IMR-90 (cell line): ENCODE measurements around the gene MICAL2. TPM values are rescaled to one million over a fixed set of nuclear protein-coding genes. Genes with fewer than 3 reads are reported as not detected.

Source experiments
- ATAC-seq: fragments of 200-7000 bp; cut with Tn5 transposase; 2 replicates; pipeline ENCODE4 v1.9.1; 2020; ENCODE audit warnings: low read depth, mild to moderate bottlenecking, moderate library complexity
- BruUV-seq: library from RNA; stranded (reverse); fragments of 400-500 nt; replicated peaks from 2 replicates; lab custom pipeline; 2021; lab: Mats Ljungman, UMichigan
- CTCF ChIA-PET: fragments of 300-600 bp; formaldehyde crosslinking; extraction: SDS; loops from one replicate; lab custom pipeline; 2021; ENCODE audit warnings: antibody characterized with exemption; lab: Yijun Ruan, JAX
- POLR2A ChIA-PET: fragments of 300-600 bp; sonication (Branson Sonifier 250); formaldehyde crosslinking; loops from one replicate; lab custom pipeline; 2022; ENCODE audit warnings: antibody characterized with exemption; ENCODE audit not compliant: unreplicated experiment; lab: Charles Lee
- DNase-seq: peaks from one replicate; pipeline ENCODE4 v3.0.0; 2013
- H2AFZ ChIP-seq: replicated peaks from 2 replicates; pipeline ENCODE3; 2013; ENCODE audit warnings: low read length, mild to moderate bottlenecking; ENCODE audit not compliant: poor library complexity
- H2AK5ac ChIP-seq: 2 replicates; pipeline ENCODE4 v1.6.1; 2013; ENCODE audit warnings: low read depth, low read length, inconsistent platforms
- H2AK9ac ChIP-seq: replicated peaks from 2 replicates; pipeline ENCODE3; 2013; ENCODE audit warnings: mild to moderate bottlenecking, low read depth, low read length, moderate library complexity; ENCODE audit not compliant: poor library complexity
- H2BK120ac ChIP-seq: 2 replicates; pipeline ENCODE4 v1.6.1; 2013; ENCODE audit warnings: low read depth, low read length, inconsistent platforms
- H2BK15ac ChIP-seq: 3 replicates; pipeline ENCODE4 v1.6.1; 2013; ENCODE audit warnings: low read depth, low read length, inconsistent platforms
- H2BK20ac ChIP-seq: 2 replicates; pipeline ENCODE4 v1.6.1; 2013; ENCODE audit warnings: low read depth, mild to moderate bottlenecking, inconsistent platforms, low read length, moderate library complexity
- H2BK5ac ChIP-seq: 2 replicates; pipeline ENCODE4 v1.6.1; 2013; ENCODE audit warnings: mild to moderate bottlenecking, low read depth, low read length, inconsistent platforms; ENCODE audit not compliant: poor library complexity, severe bottlenecking
- H3K14ac ChIP-seq: replicated peaks from 2 replicates; pipeline ENCODE4 v1.6.1; 2013; ENCODE audit warnings: low read depth, low read length, inconsistent platforms
- H3K18ac ChIP-seq: 2 replicates; pipeline ENCODE4 v1.6.1; 2013; ENCODE audit warnings: low read depth, low read length, control low read depth
- H3K23ac ChIP-seq: 2 replicates; pipeline ENCODE4 v1.6.1; 2013; ENCODE audit warnings: low read depth, low read length, inconsistent platforms
- H3K27ac ChIP-seq: 2 replicates; pipeline ENCODE4 v1.5.1; 2013; ENCODE audit warnings: mild to moderate bottlenecking, control low read depth, low read length; ENCODE audit not compliant: insufficient read depth
- H3K27me3 ChIP-seq: 2 replicates; pipeline ENCODE4 v1.6.1; 2013; ENCODE audit warnings: low read length; ENCODE audit not compliant: control insufficient read depth, insufficient read depth
- H3K36me3 ChIP-seq: 2 replicates; pipeline ENCODE4 v1.6.1; 2013; ENCODE audit warnings: low read length, mixed read lengths; ENCODE audit not compliant: control insufficient read depth, insufficient read depth
- H3K4ac ChIP-seq: 2 replicates; pipeline ENCODE4 v1.6.1; 2013; ENCODE audit warnings: low read depth, low read length, inconsistent platforms
- H3K4me1 ChIP-seq: 2 replicates; pipeline ENCODE4 v1.6.1; 2013; ENCODE audit warnings: low read length, mixed read lengths; ENCODE audit not compliant: control insufficient read depth, insufficient read depth
- H3K4me2 ChIP-seq: 2 replicates; pipeline ENCODE4 v1.6.1; 2013; ENCODE audit warnings: low read depth, mild to moderate bottlenecking, control low read depth, low read length, moderate library complexity
- H3K4me3 ChIP-seq: 2 replicates; pipeline ENCODE4 v1.5.1; 2013; ENCODE audit warnings: low read depth, mild to moderate bottlenecking, control low read depth, low read length, moderate library complexity; ENCODE audit not compliant: insufficient read depth
- H3K56ac ChIP-seq: 2 replicates; pipeline ENCODE4 v1.6.1; 2013; ENCODE audit warnings: low read length, inconsistent platforms; ENCODE audit not compliant: insufficient read depth; ENCODE audit errors: extremely low read depth
- H3K79me1 ChIP-seq, 2 experiments: 2 replicates each; pipeline ENCODE4 v1.6.1; 2013; ENCODE audit warnings: low read length in 2 of 2, inconsistent platforms in 1 of 2, low read depth in 1 of 2
- H3K9ac ChIP-seq: 2 replicates; pipeline ENCODE4 v1.6.1; 2013; ENCODE audit warnings: low read depth, low read length, control low read depth
- H3K9me1 ChIP-seq: 2 replicates; pipeline ENCODE4 v1.6.1; 2013; ENCODE audit warnings: low read length, inconsistent platforms; ENCODE audit not compliant: insufficient read depth
- H3K9me3 ChIP-seq: 2 replicates; pipeline ENCODE4 v1.6.1; 2013; ENCODE audit warnings: low read length; ENCODE audit not compliant: control insufficient read depth, insufficient read depth
- H4K20me1 ChIP-seq: 2 replicates; pipeline ENCODE4 v1.6.1; 2013; ENCODE audit warnings: low read length, inconsistent platforms; ENCODE audit not compliant: insufficient read depth
- H4K5ac ChIP-seq: 2 replicates; pipeline ENCODE4 v1.6.1; 2013; ENCODE audit warnings: mild to moderate bottlenecking, low read depth, low read length, control low read depth
- H4K8ac ChIP-seq, 2 experiments: 2 replicates each; pipeline ENCODE4 v1.6.1; 2013; ENCODE audit warnings: low read depth in 2 of 2, low read length in 2 of 2, control low read depth in 1 of 2, inconsistent platforms in 1 of 2
- H4K91ac ChIP-seq: 2 replicates; pipeline ENCODE4 v1.6.1; 2013; ENCODE audit warnings: low read depth, low read length, inconsistent platforms; ENCODE audit not compliant: insufficient read depth
- BHLHE40 ChIP-seq: fragments of 150-350 bp; IDR thresholded peaks from 2 replicates; pipeline ENCODE4 v1.6.1; 2016; ENCODE audit warnings: mild to moderate bottlenecking, low read depth, low read length
- CEBPB ChIP-seq: IDR thresholded peaks from 2 replicates; pipeline ENCODE4 v1.6.1; 2012; ENCODE audit warnings: low read depth, low read length, improper control_type of control experiment
- CHD1 ChIP-seq: IDR thresholded peaks from 2 replicates; pipeline ENCODE4 v1.6.1; 2012; ENCODE audit warnings: low read depth, low read length, improper control_type of control experiment
- CTCF ChIP-seq: conservative IDR thresholded peaks from 2 replicates; pipeline ENCODE4 v1.5.1; 2012; ENCODE audit warnings: mild to moderate bottlenecking, low read depth, low read length, improper control_type of control experiment
- FOS ChIP-seq: fragments of 150-350 bp; IDR thresholded peaks from 2 replicates; pipeline ENCODE4 v1.6.1; 2016; ENCODE audit warnings: low read depth, low read length
- MAFK ChIP-seq: IDR thresholded peaks from 2 replicates; pipeline ENCODE4 v1.6.1; 2012; ENCODE audit warnings: low read depth, low read length, improper control_type of control experiment
- MXI1 ChIP-seq: IDR thresholded peaks from 2 replicates; pipeline ENCODE4 v1.6.1; 2012; ENCODE audit warnings: low read depth, mild to moderate bottlenecking, low read length, moderate library complexity, borderline replicate concordance
- NFE2L2 ChIP-seq: fragments of 150-350 bp; IDR thresholded peaks from 2 replicates; pipeline ENCODE4 v1.6.1; 2016; ENCODE audit warnings: low read depth, mild to moderate bottlenecking, low read length
- POLR2A ChIP-seq: IDR thresholded peaks from 2 replicates; pipeline ENCODE4 v1.6.1; 2012; ENCODE audit warnings: mild to moderate bottlenecking, low read depth, low read length
- RAD21 ChIP-seq: IDR thresholded peaks from 2 replicates; pipeline ENCODE4 v1.6.1; 2012; ENCODE audit warnings: low read length, improper control_type of control experiment
- RCOR1 ChIP-seq: IDR thresholded peaks from 2 replicates; pipeline ENCODE4 v1.6.1; 2012; ENCODE audit warnings: mild to moderate bottlenecking, low read length, improper control_type of control experiment; ENCODE audit not compliant: insufficient replicate concordance
- RFX5 ChIP-seq: IDR thresholded peaks from 2 replicates; pipeline ENCODE4 v1.8.0; 2012; ENCODE audit warnings: low read depth, mild to moderate bottlenecking, low read length, moderate library complexity
- SMC3 ChIP-seq: fragments of 150-350 bp; IDR thresholded peaks from 2 replicates; pipeline ENCODE4 v1.6.1; 2016; ENCODE audit warnings: low read depth, mild to moderate bottlenecking, antibody characterized with exemption, low read length, moderate library complexity
- USF2 ChIP-seq: fragments of 150-350 bp; IDR thresholded peaks from 2 replicates; pipeline ENCODE4 v1.6.1; 2017; ENCODE audit warnings: mild to moderate bottlenecking, antibody characterized with exemption, low read length, low read depth
- WGBS, 2 experiments: methylation state at CpG; one replicate each; pipeline versions ENCODE4 v1.1.5 to v1.1.7; 2013; ENCODE audit warnings: missing lambda C conversion rate in 2 of 2; ENCODE audit not compliant: insufficient read length in 1 of 2; ENCODE audit errors: extremely low coverage in 2 of 2; 5-methylcytosine and 5-hydroxymethylcytosine counted together
- dilution Hi-C: fragments of 300-500 bp; cut with HindIII; formaldehyde crosslinking; loops from one replicate; pipeline ENCODE4 v1.14.3; 2018; ENCODE audit warnings: low sequenced_read_pairs; ENCODE audit not compliant: unreplicated experiment
- in situ Hi-C: fragments of 300-500 bp; cut with MboI; formaldehyde crosslinking; loops from 3 replicates; pipeline ENCODE4 v1.14.3; 2019; ENCODE audit warnings: low sequenced_read_pairs, inconsistent platforms, mixed read lengths
- intact Hi-C: fragments of 100-400 bp; cut with micrococcal nuclease; formaldehyde crosslinking; loops from 2 replicates; pipeline ENCODE4 v1.10.0; 2022
- polyA plus RNA-seq, 3 experiments: library from polyadenylated mRNA; depleted of rRNA; stranded (reverse); fragments of >200 nt; gene quantifications; 2 replicates each; pipeline ENCODE4 v1.2.3, GENCODE V29; 2012; ENCODE audit warnings: low replicate concordance in 1 of 3
- total RNA-seq: library from RNA; depleted of rRNA; stranded (reverse); fragments of >200 nt; gene quantifications from 2 replicates; pipeline ENCODE4 v1.2.3, GENCODE V29; 2012
- TF ChIP-seq, protein P1 (sequence below): fragments of 150-350 bp; IDR thresholded peaks from 2 replicates; pipeline ENCODE4 v1.6.1; 2016; ENCODE audit warnings: low read depth, mild to moderate bottlenecking, low read length, moderate library complexity, borderline replicate concordance

MICAL2 gene
- total and polyA plus RNA-seq, 2 of the 4 experiments (the other 2 are of a cell fraction), result 170 to 336 TPM

GRCh38 chr11:12175694-12176241 lies 65.4 kb downstream of the MICAL2 start:
- peak overlapping the region; percentile 59 for H3K9ac ChIP-seq
- H3K36me3 ChIP-seq, result peaks cover 5% of the 10 kb centered on the region
- peak overlapping the region; percentile 99 for H3K14ac ChIP-seq
- H4K5ac ChIP-seq, result peak overlapping the region; percentile 93
- no TSS peak for BruUV-seq
- peak overlapping the region; percentile 14; the same call in 1 of the 2 replicates for H3K4me2 ChIP-seq
- H4K20me1 ChIP-seq, result no peaks in the 10 kb centered on the region
- H2BK15ac ChIP-seq, result peak overlapping the region; percentile 99
- H2AK9ac ChIP-seq, result peak overlapping the region; percentile 84
- ATAC-seq (peak; percentile 93), DNase-seq (peak; percentile 97)
- peak overlapping the region; percentile 99 for H2BK5ac ChIP-seq
- WGBS, 2 experiments, result 64% methylated on average over 1 of the region's 4 CpGs; no CpG with 5 or more reads in 1 of the 2 experiments
- peaks cover 22 to 73% of the 10 kb centered on the region in 2 experiments for H3K79me1 ChIP-seq
- peak overlapping the region; percentile 99 for H4K91ac ChIP-seq
- peaks cover 34% of the 10 kb centered on the region for H3K4me1 ChIP-seq
- peak overlapping the region; percentile 100 for H2BK120ac ChIP-seq
- no peak overlapping the region for H2AFZ ChIP-seq
- no peak overlapping the region for H3K4me3 ChIP-seq
- peaks cover 3% of the 10 kb centered on the region for H3K9me3 ChIP-seq
- peak overlapping the region; percentile 85 for H3K56ac ChIP-seq
- H3K4ac ChIP-seq, result peak overlapping the region; percentile 99
- no peaks in the 10 kb centered on the region for H3K27me3 ChIP-seq
- H4K8ac ChIP-seq, result peak overlapping the region; percentile 95 to 98
- dilution Hi-C loops (no loop called here), intact Hi-C loops (no loop called here), in situ Hi-C loops (no loop called here)
- H3K9me1 ChIP-seq, result peaks cover 28% of the 10 kb centered on the region
- POLR2A ChIA-PET, result no interaction called here
- peak overlapping the region; percentile 95 for H3K18ac ChIP-seq
- CTCF ChIA-PET, result interaction anchor here (1.5 kb wide), 1 partner anchor 12 kb away, joined by 4 read pairs; no protein-coding TSS in a partner anchor
- peak overlapping the region; percentile 100 for H2BK20ac ChIP-seq
- peak overlapping the region; percentile 98 for H3K27ac ChIP-seq
- H2AK5ac ChIP-seq, result peak overlapping the region; percentile 100
- peak overlapping the region; percentile 99 for H3K23ac ChIP-seq
- TF ChIP-seq USF2 (no peak), FOS (peak; percentile 91), CHD1 (no peak), RCOR1 (no peak), MAFK (peak; percentile 37; the same call in 1 of the 2 replicates), CTCF (no peak), RFX5 (no peak), RAD21 (no peak; the same call in 1 of the 2 replicates), MXI1 (no peak), CEBPB (peak; percentile 36; the same call in 1 of the 2 replicates), BHLHE40 (no peak), POLR2A (peak; percentile 75; the same call in 1 of the 2 replicates), NFE2L2 (no peak), SMC3 (peak; percentile 17; the same call in 1 of the 2 replicates)
- TF ChIP-seq, protein P1, sequence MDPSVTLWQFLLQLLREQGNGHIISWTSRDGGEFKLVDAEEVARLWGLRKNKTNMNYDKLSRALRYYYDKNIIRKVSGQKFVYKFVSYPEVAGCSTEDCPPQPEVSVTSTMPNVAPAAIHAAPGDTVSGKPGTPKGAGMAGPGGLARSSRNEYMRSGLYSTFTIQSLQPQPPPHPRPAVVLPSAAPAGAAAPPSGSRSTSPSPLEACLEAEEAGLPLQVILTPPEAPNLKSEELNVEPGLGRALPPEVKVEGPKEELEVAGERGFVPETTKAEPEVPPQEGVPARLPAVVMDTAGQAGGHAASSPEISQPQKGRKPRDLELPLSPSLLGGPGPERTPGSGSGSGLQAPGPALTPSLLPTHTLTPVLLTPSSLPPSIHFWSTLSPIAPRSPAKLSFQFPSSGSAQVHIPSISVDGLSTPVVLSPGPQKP, result no peak
